ENCODE measurements around the gene PRPF4. TPM values are rescaled to one million over a fixed set of nuclear protein-coding genes. Genes with fewer than 3 reads are reported as not detected.

The PRPF4 gene
- total and polyA plus RNA-seq, 4 donors: 7.5 to 20.6 (median 17.3) TPM

DNA sequence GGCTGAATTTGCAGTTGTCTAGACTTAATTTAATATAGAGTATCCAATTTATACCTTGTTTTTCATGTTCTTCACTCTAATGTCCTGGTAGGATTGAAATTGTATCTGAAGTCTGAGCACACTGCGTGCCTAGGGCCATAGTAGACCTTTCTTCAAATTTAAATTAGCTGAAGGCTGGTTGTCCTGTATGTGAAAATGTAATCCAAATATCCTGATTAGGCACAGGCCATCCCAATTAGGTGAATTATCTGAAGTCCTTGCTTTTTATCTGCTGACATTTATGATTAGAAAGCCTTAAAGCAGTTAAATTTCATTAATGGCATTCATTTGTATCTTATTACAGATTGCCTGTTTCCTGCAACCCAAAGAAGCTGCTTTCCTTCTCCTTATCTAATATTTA is 20.5 kb upstream of the PRPF4 start:
- peaks cover 0 to 11% (median 11%) of the 10 kb centered on the region in 4 donors for H3K36me3 ChIP-seq (ENCODE audit: control insufficient read depth in 4 of 4, insufficient read depth in 4 of 4, low read length in 4 of 4)
- TF ChIP-seq, protein P1, sequence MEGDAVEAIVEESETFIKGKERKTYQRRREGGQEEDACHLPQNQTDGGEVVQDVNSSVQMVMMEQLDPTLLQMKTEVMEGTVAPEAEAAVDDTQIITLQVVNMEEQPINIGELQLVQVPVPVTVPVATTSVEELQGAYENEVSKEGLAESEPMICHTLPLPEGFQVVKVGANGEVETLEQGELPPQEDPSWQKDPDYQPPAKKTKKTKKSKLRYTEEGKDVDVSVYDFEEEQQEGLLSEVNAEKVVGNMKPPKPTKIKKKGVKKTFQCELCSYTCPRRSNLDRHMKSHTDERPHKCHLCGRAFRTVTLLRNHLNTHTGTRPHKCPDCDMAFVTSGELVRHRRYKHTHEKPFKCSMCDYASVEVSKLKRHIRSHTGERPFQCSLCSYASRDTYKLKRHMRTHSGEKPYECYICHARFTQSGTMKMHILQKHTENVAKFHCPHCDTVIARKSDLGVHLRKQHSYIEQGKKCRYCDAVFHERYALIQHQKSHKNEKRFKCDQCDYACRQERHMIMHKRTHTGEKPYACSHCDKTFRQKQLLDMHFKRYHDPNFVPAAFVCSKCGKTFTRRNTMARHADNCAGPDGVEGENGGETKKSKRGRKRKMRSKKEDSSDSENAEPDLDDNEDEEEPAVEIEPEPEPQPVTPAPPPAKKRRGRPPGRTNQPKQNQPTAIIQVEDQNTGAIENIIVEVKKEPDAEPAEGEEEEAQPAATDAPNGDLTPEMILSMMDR (IDR thresholded peaks at IDR 0.05; ENCODE audit: control extremely low read depth, extremely low read depth): no peak
- H3K27me3 ChIP-seq (ENCODE audit: control insufficient read depth in 3 of 3, insufficient read depth in 3 of 3, low read length in 2 of 3): no peaks in the 10 kb centered on the region
- no peak for DNase-seq
- ATAC-seq (ENCODE audit: insufficient read depth, low FRiP score): no peak
- WGBS, 2 donors: 90 to 94% methylated on average over 1 of the region's 1 CpG
- H3K9me3 ChIP-seq (ENCODE audit: control insufficient read depth in 4 of 4, insufficient read depth in 3 of 4, low read length in 3 of 4): no peaks in the 10 kb centered on the region
- H3K4me1 ChIP-seq (ENCODE audit: control insufficient read depth in 5 of 5, insufficient read depth in 5 of 5, low read length in 5 of 5): peaks cover 0 to 3% (median 0%) of the 10 kb centered on the region in 5 donors
- H3K27ac ChIP-seq (ENCODE audit: low read depth in 1 of 2, low read length in 1 of 2): no peak overlapping the region
- no peak overlapping the region for H3K4me3 ChIP-seq
- H3K9ac ChIP-seq (ENCODE audit: insufficient read depth in 1 of 2, low read length in 2 of 2): no peak overlapping the region

DNA sequence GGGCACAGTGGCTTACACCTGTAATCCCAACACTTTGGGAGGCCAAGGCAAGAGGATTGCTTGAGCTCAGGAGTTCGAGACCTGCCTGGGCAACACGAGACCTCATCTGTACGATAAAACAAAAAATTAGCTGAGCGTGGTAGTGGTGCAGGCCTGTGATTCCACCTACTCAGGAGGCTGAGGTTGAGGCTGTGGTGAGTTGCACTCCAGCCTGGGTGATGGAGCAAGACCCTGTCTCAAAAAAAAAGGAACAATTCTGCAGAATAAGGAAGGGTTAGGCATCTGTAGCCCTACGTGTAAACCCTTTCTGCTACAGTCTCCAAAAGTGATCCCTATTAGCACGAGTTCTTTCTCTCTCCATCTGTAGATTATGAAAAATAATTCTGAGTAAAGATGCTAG is 20.0 kb upstream of the PRPF4 start:
- 43 to 78% methylated on average over 6 of the region's 6 CpGs for WGBS, 2 donors

DNA sequence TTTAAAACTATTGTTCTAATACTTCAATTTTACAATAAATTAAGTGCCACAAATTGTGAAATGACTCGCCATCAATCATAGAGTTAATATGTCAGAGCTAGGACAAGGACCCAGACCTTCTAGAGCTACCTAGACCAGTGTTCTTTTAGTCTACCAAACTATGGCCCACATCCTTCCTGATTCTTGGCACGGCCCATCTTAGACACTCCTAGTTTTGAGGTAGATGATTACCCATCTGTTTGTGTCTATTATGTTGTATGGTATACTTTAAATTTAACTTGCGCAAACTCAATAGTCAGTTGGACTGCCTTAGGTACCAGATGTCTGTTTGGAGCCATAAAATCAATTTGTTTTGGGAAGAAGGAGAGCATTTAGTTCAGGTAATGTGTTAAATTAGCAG is 17.6 kb upstream of the PRPF4 start:
- no peaks in the 10 kb centered on the region for H3K9me3 ChIP-seq (ENCODE audit: control insufficient read depth in 4 of 4, insufficient read depth in 3 of 4, low read length in 3 of 4)
- no peak overlapping the region for H3K27ac ChIP-seq (ENCODE audit: low read depth in 1 of 2, low read length in 1 of 2)
- no peak overlapping the region for H3K4me3 ChIP-seq
- H3K27me3 ChIP-seq (ENCODE audit: control insufficient read depth in 3 of 3, insufficient read depth in 3 of 3, low read length in 2 of 3): no peaks in the 10 kb centered on the region
- ATAC-seq (ENCODE audit: insufficient read depth, low FRiP score) (no peak), DNase-seq (no peak)
- H3K9ac ChIP-seq (ENCODE audit: insufficient read depth in 1 of 2, low read length in 2 of 2): no peak overlapping the region
- TF ChIP-seq, protein P1 (IDR thresholded peaks at IDR 0.05; ENCODE audit: control extremely low read depth, extremely low read depth): no peak
- H3K4me1 ChIP-seq (ENCODE audit: control insufficient read depth in 5 of 5, insufficient read depth in 5 of 5, low read length in 5 of 5): peaks cover 0 to 3% (median 0%) of the 10 kb centered on the region in 5 donors
- H3K36me3 ChIP-seq (ENCODE audit: control insufficient read depth in 4 of 4, insufficient read depth in 4 of 4, low read length in 4 of 4): peaks cover 4 to 22% (median 13%) of the 10 kb centered on the region in 4 donors
- 90 to 94% methylated on average over 3 of the region's 3 CpGs for WGBS, 2 donors

More for the DNA sequence above, 20.0 kb upstream of the PRPF4 start:
- ATAC-seq (ENCODE audit: insufficient read depth, low FRiP score) (no peak), DNase-seq (no peak)
- H3K9ac ChIP-seq (ENCODE audit: insufficient read depth in 1 of 2, low read length in 2 of 2): no peak overlapping the region
- peaks cover 4 to 16% (median 12%) of the 10 kb centered on the region in 4 donors for H3K36me3 ChIP-seq (ENCODE audit: control insufficient read depth in 4 of 4, insufficient read depth in 4 of 4, low read length in 4 of 4)
- TF ChIP-seq, protein P1 (IDR thresholded peaks at IDR 0.05; ENCODE audit: control extremely low read depth, extremely low read depth): no peak
- H3K4me3 ChIP-seq: no peak overlapping the region
- H3K27me3 ChIP-seq (ENCODE audit: control insufficient read depth in 3 of 3, insufficient read depth in 3 of 3, low read length in 2 of 3): no peaks in the 10 kb centered on the region
- H3K9me3 ChIP-seq (ENCODE audit: control insufficient read depth in 4 of 4, insufficient read depth in 3 of 4, low read length in 3 of 4): no peaks in the 10 kb centered on the region
- H3K4me1 ChIP-seq (ENCODE audit: control insufficient read depth in 5 of 5, insufficient read depth in 5 of 5, low read length in 5 of 5): peaks cover 0 to 3% (median 0%) of the 10 kb centered on the region in 5 donors
- no peak overlapping the region for H3K27ac ChIP-seq (ENCODE audit: low read depth in 1 of 2, low read length in 1 of 2)

DNA sequence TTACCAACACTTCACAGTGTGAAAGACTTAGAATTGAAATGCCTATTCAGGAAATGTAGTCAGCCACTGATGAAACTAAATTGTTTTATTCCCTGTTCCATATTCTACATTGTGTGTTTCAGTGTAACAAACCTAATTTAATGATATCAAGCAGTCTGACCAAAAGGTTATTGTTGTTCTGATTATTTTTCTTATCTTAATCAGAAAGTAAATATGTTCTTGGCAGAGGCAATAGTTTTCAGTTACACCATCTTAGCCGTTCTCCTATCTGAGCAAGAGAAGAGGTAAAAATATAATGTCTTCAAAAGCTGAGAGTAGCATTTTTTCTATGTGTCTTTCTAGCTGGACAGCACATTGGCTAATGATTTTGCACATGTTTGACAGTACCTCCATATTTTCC is 17.2 kb upstream of the PRPF4 start:
- H3K4me3 ChIP-seq: no peak overlapping the region
- H3K4me1 ChIP-seq (ENCODE audit: control insufficient read depth in 5 of 5, insufficient read depth in 5 of 5, low read length in 5 of 5): peaks cover 0 to 3% (median 0%) of the 10 kb centered on the region in 5 donors
- no peak overlapping the region for H3K27ac ChIP-seq (ENCODE audit: low read depth in 1 of 2, low read length in 1 of 2)
- H3K27me3 ChIP-seq (ENCODE audit: control insufficient read depth in 3 of 3, insufficient read depth in 3 of 3, low read length in 2 of 3): no peaks in the 10 kb centered on the region
- no peaks in the 10 kb centered on the region for H3K9me3 ChIP-seq (ENCODE audit: control insufficient read depth in 4 of 4, insufficient read depth in 3 of 4, low read length in 3 of 4)
- no peak for ATAC-seq (ENCODE audit: insufficient read depth, low FRiP score)
- TF ChIP-seq, protein P1 (IDR thresholded peaks at IDR 0.05; ENCODE audit: control extremely low read depth, extremely low read depth): no peak
- no peak overlapping the region for H3K9ac ChIP-seq (ENCODE audit: insufficient read depth in 1 of 2, low read length in 2 of 2)
- peaks cover 4 to 22% (median 13%) of the 10 kb centered on the region in 4 donors for H3K36me3 ChIP-seq (ENCODE audit: control insufficient read depth in 4 of 4, insufficient read depth in 4 of 4, low read length in 4 of 4)
- 74 to 76% methylated on average over 1 of the region's 1 CpG for WGBS, 2 donors
- no peak for DNase-seq

All from lung (tissue), 12 donors.